Measurements from ENCODE around the gene GPATCH11. TPM values are rescaled to one million over a fixed set of nuclear protein-coding genes. Genes with fewer than 3 reads are reported as not detected.

The GPATCH11 gene
- total and polyA plus RNA-seq, 2 of the 4 experiments (the other 2 are of a cell fraction) = 3.9 to 4.7 TPM

DNA sequence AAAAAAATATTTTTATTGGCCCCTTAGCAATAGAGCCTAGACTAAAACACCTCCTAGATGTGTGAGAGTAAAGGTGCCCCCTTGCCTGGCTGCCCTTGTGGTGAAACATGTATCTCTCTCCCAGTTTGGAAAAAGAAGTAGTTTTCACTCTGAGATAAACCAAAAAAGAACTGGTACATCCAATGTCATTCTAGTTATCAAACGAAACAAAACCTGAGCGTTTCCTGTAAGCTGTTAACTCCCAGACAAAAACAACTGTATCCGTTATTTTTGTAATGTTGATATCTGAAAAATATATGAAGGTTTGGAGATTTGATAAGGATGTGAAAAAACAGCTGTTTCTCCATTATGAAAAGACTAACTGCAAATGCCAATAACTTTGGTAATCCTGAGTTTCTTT, 24.5 kb upstream of the GPATCH11 start:
- Histone ChIP-seq H3K56ac (ENCODE audit: extremely low read depth, insufficient read depth, low read length) (no peak overlapping the region), H3K9me1 (ENCODE audit: insufficient read depth, low read length) (peaks cover 3% of the 10 kb centered on the region; the same call in 1 of the 2 replicates), H3K23ac (ENCODE audit: low read depth, low read length) (no peak overlapping the region), H2BK15ac (ENCODE audit: low read depth, low read length) (no peak overlapping the region), H3K27ac (ENCODE audit: insufficient read depth, low read length) (no peak overlapping the region), H3K14ac (replicated peaks; ENCODE audit: low read depth, low read length) (no peak overlapping the region), H4K20me1 (ENCODE audit: insufficient read depth, low read length) (no peaks in the 10 kb centered on the region), H2AK5ac (ENCODE audit: low read depth, low read length) (no peak overlapping the region), H3K4me1 (ENCODE audit: control insufficient read depth, insufficient read depth, low read length) (peaks cover 2% of the 10 kb centered on the region; the same call in 1 of the 2 replicates), H2AFZ (replicated peaks; ENCODE audit: low read length, poor library complexity) (no peak overlapping the region), H2BK5ac (ENCODE audit: low read depth, low read length, poor library complexity, severe bottlenecking) (no peak overlapping the region), H3K36me3 (ENCODE audit: control insufficient read depth, insufficient read depth, low read length) (peaks cover 21% of the 10 kb centered on the region), H3K9me3 (ENCODE audit: control insufficient read depth, insufficient read depth, low read length) (no peaks in the 10 kb centered on the region), H3K79me1 (ENCODE audit: low read depth in 1 of 2, low read length in 2 of 2) (no peaks in the 10 kb centered on the region; a peak in 1 of 4 replicates), H2BK120ac (ENCODE audit: low read depth, low read length) (no peak overlapping the region), H3K18ac (ENCODE audit: low read depth, low read length) (no peak overlapping the region), H3K4me3 (ENCODE audit: insufficient read depth, low read depth, low read length) (no peak overlapping the region), H3K4ac (ENCODE audit: low read depth, low read length) (no peak overlapping the region), H4K91ac (ENCODE audit: insufficient read depth, low read depth, low read length) (no peak overlapping the region), H4K5ac (ENCODE audit: low read depth, low read length) (no peak overlapping the region), H2AK9ac (replicated peaks; ENCODE audit: low read depth, low read length, poor library complexity) (no peak overlapping the region), H3K9ac (ENCODE audit: low read depth, low read length) (no peak overlapping the region), H2BK20ac (ENCODE audit: low read depth, low read length) (no peak overlapping the region), H3K4me2 (ENCODE audit: low read depth, low read length) (no peak overlapping the region), H3K27me3 (ENCODE audit: control insufficient read depth, insufficient read depth, low read length) (no peaks in the 10 kb centered on the region), H4K8ac (ENCODE audit: low read depth in 2 of 2, low read length in 2 of 2) (no peak overlapping the region)
- no peak for DNase-seq
- no CpG with 5 or more reads among the region's 3 CpGs for WGBS, 2 experiments (ENCODE audit: extremely low coverage in 2 of 2, insufficient read length in 1 of 2)
- in situ Hi-C loops (cut with MboI; ENCODE audit: low sequenced_read_pairs) (no loop called here), dilution Hi-C loops (cut with HindIII; ENCODE audit: low sequenced_read_pairs, unreplicated experiment) (no loop called here), intact Hi-C loops (cut with micrococcal nuclease) (no loop called here)
- CTCF ChIA-PET = interaction anchor here (1.0 kb wide), 1 partner anchor 46 kb away, joined by 3 read pairs; no protein-coding TSS in a partner anchor
- TF ChIP-seq RFX5 (IDR thresholded peaks at IDR 0.05; ENCODE audit: low read depth, low read length) (no peak), BHLHE40 (IDR thresholded peaks at IDR 0.05; ENCODE audit: low read depth, low read length) (no peak), NFE2L2 (IDR thresholded peaks at IDR 0.05; ENCODE audit: low read depth, low read length) (no peak)
- POLR2A ChIA-PET (ENCODE audit: unreplicated experiment) = no interaction called here
- no peak for ATAC-seq (ENCODE audit: low read depth)
- BruUV-seq (replicated peaks) = no TSS peak

Data from IMR-90 (cell line).